OCI-M2 (cell line): ENCODE data around the gene NPFF.

Source experiments
- DNase-seq: peaks from one replicate; lab custom pipeline; 2025; ENCODE audit not compliant: unreplicated experiment; lab: John Stamatoyannopoulos, UW

Gene NPFF

DNA sequence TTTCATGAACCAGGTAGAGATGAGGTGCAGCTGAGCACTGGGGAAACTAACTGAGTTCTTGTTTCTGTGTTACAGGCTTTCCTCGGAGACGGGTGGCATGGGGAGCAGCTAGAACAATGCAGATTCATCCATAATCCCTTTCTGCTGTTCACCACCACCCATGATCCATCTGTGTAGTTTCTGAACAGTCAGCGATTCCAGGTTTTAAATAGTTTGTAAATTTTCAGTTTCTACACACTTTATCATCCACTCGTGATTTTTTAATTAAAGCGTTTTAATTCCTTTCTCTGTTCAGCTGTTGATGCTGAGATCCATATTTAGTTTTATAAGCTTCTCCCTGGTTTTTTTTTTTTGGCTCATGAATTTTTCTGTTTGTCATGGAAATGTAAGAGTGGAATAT lies 28.0 kb downstream of the NPFF start:
- no peak for DNase-seq

DNA sequence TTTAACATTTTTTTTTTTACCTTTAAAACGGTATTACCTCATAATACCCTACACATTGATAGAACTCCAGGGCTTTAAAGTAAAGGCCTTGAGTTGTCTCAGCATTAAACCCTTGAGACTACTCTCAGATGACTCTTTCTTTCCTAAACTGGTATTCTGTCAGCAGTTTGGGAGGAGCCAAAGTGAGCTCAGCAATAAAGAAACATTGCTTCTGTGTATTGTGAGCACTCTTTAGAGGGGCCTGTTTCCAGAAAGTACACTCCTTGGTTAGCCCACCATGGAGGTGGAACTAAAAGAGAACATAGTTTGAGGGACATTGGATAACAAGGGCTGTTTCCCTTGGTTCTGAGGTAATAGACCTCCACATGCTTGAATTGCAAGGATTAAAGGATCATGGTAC lies 28.4 kb downstream of the NPFF start:
- DNase-seq, result no peak

GRCh38 chr12:53476769-53477209 lies 30.5 kb downstream of the NPFF start:
- DNase-seq, result no peak

DNA sequence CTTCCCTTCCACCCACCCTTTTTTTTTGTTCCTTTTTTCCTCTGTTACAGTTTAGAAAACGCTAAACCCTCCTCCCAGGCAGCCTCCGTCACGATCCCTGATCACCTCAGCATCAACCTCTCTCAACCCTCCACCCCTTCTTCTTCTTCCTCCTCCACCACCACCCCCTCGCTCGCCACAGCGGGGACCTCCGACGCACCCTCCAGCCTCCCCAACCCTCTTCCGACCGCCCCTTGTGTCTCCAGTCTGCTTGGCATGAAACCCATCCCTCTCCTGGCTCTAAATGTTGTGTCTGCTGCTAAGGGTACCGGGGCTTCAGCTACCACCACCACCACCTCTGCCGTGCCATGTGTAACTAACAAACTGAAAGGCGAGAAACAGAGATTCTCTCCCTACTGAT lies 32.5 kb downstream of the NPFF start:
- DNase-seq, result no peak

GRCh38 chr12:53474077-53474476 lies 33.2 kb downstream of the NPFF start:
- no peak for DNase-seq

DNA sequence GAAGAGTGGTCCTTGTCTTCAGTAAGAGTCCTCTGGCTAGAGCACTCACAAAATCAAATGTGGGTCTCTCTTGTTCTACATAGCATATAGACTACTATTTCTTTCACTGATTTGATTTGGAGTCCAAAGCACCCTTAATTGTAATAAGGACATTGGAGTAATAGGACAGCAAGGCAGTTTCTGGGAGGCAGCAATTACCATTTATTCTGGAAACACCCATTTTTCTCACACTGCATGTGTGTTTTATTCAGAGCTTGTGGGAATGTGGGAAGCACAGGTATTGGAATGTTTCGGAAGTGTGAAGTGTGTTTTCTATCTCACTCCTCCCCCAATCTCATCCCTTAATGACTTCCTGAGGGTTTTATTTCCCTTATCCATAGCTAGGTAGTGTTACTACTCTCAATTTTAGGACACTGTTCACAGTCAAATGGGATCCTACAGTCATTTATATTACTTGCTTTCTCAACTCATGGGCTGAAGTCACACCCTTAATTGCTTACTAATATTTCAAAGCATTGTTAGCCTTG lies 35.2 kb downstream of the NPFF start:
- no peak for DNase-seq

GRCh38 chr12:53468282-53468681 lies 39.0 kb downstream of the NPFF start:
- no peak for DNase-seq

DNA sequence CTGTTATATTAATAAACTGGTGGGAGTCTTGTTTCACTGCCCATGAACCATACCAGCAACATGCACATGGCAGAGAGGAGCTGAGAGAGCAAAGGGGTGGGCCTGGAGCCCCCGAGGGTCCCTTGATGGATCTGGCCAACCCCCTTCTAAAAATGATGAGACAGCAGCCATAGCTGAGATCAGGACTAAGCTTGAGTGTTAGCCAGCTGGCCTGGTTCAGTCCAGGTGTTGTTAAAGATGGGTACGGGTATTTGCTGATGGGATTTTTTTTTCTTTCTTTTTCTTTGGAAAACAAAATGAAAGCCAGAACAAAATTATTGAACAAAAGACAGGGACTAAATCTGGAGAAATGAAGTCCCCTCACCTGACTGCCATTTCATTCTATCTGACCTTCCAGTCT lies 39.4 kb downstream of the NPFF start:
- no peak for DNase-seq

- DNase-seq, result no peak
Observed at GRCh38 chr12:53467082-53467481, 40.2 kb downstream of the NPFF start.

DNA sequence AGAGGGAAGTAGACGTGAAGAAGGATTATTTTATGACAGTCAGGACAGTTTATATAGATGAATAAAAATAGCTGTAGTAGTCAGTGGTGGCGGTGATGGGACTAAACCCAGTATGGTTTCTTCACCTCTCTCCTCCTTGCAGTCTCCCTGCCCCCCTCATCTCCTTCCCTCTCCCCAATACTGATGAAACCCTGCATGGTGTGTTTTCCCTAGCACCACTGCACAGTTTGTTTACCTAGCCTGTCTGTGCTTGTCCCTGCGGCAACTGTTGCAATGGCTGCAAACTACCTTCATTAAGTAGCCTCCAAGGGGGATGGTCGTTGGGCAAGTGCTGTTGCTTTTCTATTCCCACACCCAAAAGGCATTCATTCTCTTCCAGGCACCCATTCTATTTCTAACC lies 40.6 kb downstream of the NPFF start:
- DNase-seq, result no peak

- no peak for DNase-seq
Observed at GRCh38 chr12:53465679-53466078, 41.6 kb downstream of the NPFF start.

GRCh38 chr12:53464685-53465418 lies 42.4 kb downstream of the NPFF start:
- no peak for DNase-seq

DNA sequence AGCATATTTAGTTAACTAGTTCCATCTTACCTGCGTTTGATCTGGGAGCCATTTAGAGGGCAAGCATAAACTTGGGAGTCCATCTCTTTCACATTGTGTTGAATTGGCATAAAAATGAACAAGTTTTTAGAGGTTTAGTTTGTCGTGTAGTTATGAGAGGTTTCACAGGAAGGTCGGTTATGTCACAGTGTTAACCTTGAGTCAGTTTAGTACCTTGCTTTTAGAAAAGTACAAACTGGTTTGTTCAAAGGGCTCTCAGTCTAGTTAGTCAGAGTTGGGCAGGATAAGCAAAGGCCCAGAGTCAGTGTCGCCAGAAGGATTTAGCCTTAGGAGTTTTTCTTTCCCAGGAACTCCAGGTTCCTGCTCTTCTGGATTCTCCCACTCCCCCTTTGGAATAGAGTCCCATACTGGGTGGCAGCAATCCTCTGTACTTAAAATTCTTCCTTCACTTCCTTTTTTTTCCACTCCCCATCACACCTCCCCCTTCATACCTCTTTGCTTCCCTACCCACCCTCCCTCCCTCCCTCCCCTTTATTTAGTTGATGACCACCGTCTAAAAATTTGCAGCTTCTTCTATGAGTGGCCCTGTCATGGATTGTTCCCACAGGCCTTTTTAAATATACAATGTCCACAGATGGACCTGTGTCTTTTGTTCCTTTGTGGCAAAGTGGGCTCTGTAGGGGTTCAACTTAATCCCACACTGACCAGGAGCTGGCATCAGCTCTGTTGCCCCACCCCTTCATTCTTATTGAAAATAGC lies 43.3 kb downstream of the NPFF start:
- DNase-seq, result no peak

- DNase-seq, result no peak
Observed at GRCh38 chr12:53462935-53463334, 44.3 kb downstream of the NPFF start.

- no peak for DNase-seq
Observed at GRCh38 chr12:53461591-53461990, 45.7 kb downstream of the NPFF start.

GRCh38 chr12:53461059-53461458 lies 46.2 kb downstream of the NPFF start:
- no peak for DNase-seq

DNA sequence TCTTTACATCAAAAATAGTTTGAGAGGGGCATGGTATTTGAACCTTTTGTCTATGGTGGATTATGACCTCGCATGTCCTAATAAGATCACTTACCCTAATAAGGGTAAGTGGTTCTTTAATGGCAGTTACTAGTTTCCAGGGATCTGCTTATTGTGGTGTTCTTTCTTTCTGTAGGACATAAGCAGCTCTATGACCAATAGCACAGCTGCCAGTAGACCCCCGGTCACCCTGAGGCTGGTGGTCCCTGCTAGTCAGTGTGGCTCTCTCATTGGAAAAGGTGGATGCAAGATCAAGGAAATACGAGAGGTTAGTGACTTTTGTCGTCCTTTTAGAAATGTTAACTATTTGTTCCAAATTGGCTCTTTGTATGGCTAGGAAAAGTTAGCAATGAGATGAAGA lies 48.2 kb downstream of the NPFF start:
- no peak for DNase-seq
